OCI-LY3 (cell line): ENCODE measurements around the gene UBE3D.

Experiments used
- H2AFZ ChIP-seq: fragments of 200-600, 300-600 bp; shearing (Covaris generic); 2 replicates; pipeline ENCODE4 v1.6.0; 2014; ENCODE audit warnings: antibody characterized with exemption, low read depth, low read length
- H3K27ac ChIP-seq: fragments of 200-600, 300-600 bp; sonication (generic); 2 replicates; pipeline ENCODE4 v1.5.1; 2014; ENCODE audit warnings: mild to moderate bottlenecking, low read length, moderate library complexity, mixed read lengths
- H3K27me3 ChIP-seq: fragments of 200-600, 300-600 bp; sonication (generic); 2 replicates; pipeline ENCODE4 v1.6.1; 2014; ENCODE audit warnings: low read depth, low read length, mixed read lengths
- H3K36me3 ChIP-seq: fragments of 200-600, 300-600 bp; sonication (generic); replicated peaks from 2 replicates; pipeline ENCODE3; 2014; ENCODE audit warnings: low read depth, low read length, mixed read lengths
- H3K4me1 ChIP-seq: fragments of 300-600, 200-600 bp; sonication (generic); 2 replicates; pipeline ENCODE4 v1.6.1; 2014; ENCODE audit warnings: low read length, mixed read lengths
- H3K4me2 ChIP-seq: fragments of 200-600, 300-600 bp; sonication (generic); 2 replicates; pipeline ENCODE4 v1.6.1; 2014; ENCODE audit warnings: low read length, mixed read lengths
- H3K4me3 ChIP-seq: fragments of 300-600, 200-600 bp; sonication (generic); 2 replicates; pipeline ENCODE4 v1.5.1; 2014; ENCODE audit warnings: antibody characterized with exemption, mild to moderate bottlenecking, low read length, moderate library complexity
- H3K79me2 ChIP-seq: fragments of 300-600, 200-600 bp; shearing (Covaris generic); 2 replicates; pipeline ENCODE4 v1.6.1; 2014; ENCODE audit warnings: mild to moderate bottlenecking, low read length, mixed read lengths
- H3K9ac ChIP-seq: fragments of 300-600, 200-600 bp; shearing (Covaris generic); 2 replicates; pipeline ENCODE4 v1.6.0; 2014; ENCODE audit warnings: mild to moderate bottlenecking, low read length, moderate library complexity
- H3K9me3 ChIP-seq: fragments of 200-600, 300-600 bp; shearing (Covaris generic); 2 replicates; pipeline ENCODE4 v1.6.1; 2014; ENCODE audit warnings: low read length, mixed read lengths; ENCODE audit not compliant: insufficient read depth
- H4K20me1 ChIP-seq: fragments of 200-600, 300-600 bp; sonication (generic); 2 replicates; pipeline ENCODE4 v1.6.1; 2016; ENCODE audit warnings: low read length, mixed read lengths; ENCODE audit not compliant: insufficient read depth
- EZH2phosphoT487 ChIP-seq: fragments of 200-600 bp; shearing (Covaris generic); IDR thresholded peaks from 2 replicates; pipeline ENCODE4 v1.6.1; 2018; ENCODE audit warnings: antibody characterized with exemption, mixed run types, low read depth
- TF ChIP-seq, protein P1 (sequence below): fragments of 200-600, 300-600 bp; sonication (generic); IDR thresholded peaks from 2 replicates; pipeline ENCODE4 v1.5.1; 2014; ENCODE audit warnings: antibody characterized with exemption, low read length, low read depth

Gene UBE3D

DNA sequence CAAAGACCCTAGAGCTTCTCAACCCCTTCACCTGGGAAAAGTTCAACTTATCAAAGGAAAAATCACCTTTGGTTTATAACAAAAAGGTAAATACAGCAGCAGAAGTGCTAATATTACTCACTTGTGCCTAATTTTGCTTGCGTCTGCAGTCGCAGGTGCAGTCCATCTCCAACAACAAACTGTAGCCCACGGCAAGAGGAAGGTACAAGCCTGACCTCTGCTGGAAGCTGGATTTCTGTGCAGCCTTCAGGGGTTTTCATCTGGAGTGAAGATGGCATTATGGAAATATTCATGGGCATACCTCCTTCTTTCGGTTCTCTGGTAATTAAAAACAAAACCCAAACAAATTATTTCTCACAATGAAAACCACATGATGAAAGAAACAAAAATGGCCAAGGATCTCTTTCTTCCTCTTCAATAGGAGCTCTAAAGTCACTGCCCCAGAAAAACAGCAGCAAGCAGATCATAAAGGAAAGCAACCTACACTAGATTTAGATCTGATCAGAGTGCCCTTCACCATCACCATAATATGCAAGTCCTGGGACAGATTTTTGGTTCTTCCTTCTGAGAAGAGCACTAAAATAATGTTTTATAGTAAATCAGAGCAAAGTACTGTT, 7.8 kb downstream of the UBE3D start:
- peaks cover 15% of the 10 kb centered on the region for H3K79me2 ChIP-seq
- H3K36me3 ChIP-seq, result peaks cover 24% of the 10 kb centered on the region

DNA sequence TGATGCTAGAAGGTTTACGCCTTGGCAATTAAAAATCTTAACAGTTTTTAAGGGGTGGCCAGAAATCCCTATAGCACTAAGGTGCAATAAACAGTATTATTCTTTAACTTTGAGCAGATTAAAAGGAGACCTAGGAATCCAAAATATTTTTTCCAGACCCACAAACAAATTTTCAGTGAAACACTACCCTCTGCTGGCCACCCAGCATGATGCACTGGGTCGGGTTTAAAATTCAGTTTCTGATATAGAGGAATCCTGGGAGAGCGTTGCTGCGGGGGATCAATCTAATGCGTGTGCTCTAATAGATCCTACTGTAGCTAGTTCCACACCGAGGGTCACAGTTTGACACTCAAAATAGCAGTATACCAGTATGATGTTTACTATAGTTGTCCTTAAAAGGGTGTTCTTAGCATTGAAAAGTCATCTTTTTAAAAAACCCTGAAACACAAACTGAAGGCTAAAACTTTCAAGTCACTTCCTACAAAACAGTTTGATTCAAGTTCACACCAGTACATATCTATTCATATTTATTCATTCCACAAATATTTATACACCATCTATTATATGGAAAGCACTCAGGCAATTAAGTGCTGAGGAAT, 10.2 kb downstream of the UBE3D start:
- Histone ChIP-seq H3K4me2 (no peak overlapping the region), H3K4me3 (no peak overlapping the region), H3K4me1 (peaks cover 8% of the 10 kb centered on the region), H2AFZ (no peak overlapping the region), H4K20me1 (0 out of 2 replicates have a peak, but pooled peaks cover 5% of the 10 kb centered on the region), H3K36me3 (peaks cover 37% of the 10 kb centered on the region), H3K9ac (no peak overlapping the region), H3K79me2 (peaks cover 15% of the 10 kb centered on the region), H3K27ac (no peak overlapping the region), H3K27me3 (no peaks in the 10 kb centered on the region), H3K9me3 (no peaks in the 10 kb centered on the region)
- TF ChIP-seq, protein P1, sequence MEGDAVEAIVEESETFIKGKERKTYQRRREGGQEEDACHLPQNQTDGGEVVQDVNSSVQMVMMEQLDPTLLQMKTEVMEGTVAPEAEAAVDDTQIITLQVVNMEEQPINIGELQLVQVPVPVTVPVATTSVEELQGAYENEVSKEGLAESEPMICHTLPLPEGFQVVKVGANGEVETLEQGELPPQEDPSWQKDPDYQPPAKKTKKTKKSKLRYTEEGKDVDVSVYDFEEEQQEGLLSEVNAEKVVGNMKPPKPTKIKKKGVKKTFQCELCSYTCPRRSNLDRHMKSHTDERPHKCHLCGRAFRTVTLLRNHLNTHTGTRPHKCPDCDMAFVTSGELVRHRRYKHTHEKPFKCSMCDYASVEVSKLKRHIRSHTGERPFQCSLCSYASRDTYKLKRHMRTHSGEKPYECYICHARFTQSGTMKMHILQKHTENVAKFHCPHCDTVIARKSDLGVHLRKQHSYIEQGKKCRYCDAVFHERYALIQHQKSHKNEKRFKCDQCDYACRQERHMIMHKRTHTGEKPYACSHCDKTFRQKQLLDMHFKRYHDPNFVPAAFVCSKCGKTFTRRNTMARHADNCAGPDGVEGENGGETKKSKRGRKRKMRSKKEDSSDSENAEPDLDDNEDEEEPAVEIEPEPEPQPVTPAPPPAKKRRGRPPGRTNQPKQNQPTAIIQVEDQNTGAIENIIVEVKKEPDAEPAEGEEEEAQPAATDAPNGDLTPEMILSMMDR, result peak; percentile 92
- TF ChIP-seq EZH2phosphoT487, result no peak

More for the DNA sequence above, 7.8 kb downstream of the UBE3D start:
- H3K27me3 ChIP-seq, result no peaks in the 10 kb centered on the region
- no peak overlapping the region for H2AFZ ChIP-seq
- peaks cover 15% of the 10 kb centered on the region for H3K4me1 ChIP-seq
- no peak overlapping the region for H3K4me3 ChIP-seq
- no peak overlapping the region for H3K9ac ChIP-seq
- H3K27ac ChIP-seq, result no peak overlapping the region
- TF ChIP-seq EZH2phosphoT487, result no peak
- TF ChIP-seq, protein P1, result peak; percentile 85
- no peak overlapping the region; the same call in 1 of the 2 replicates for H3K4me2 ChIP-seq
- H3K9me3 ChIP-seq, result no peaks in the 10 kb centered on the region
- H4K20me1 ChIP-seq, result peaks cover 6% of the 10 kb centered on the region; the same call in 1 of the 2 replicates

DNA sequence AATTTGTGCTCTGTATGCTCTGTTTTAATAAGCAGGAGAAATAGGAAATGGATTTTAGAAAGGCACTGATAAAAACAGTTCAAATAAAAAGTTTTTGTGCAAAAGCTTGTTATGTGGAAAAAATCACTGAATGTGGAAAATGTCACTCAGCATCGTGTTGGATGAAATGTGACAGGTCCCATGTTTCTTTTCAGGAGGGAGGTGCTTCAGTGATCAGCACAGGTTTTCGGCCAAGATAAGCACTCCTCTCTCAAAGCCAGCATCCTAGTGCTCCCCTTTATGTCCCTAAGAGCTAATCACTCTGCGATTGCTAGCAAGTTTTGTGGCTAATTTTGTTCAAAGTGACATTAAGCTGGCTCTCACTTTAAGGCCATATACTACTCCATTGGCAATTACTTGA, 12.0 kb downstream of the UBE3D start:
- Histone ChIP-seq H3K4me1 (peaks cover 8% of the 10 kb centered on the region), H2AFZ (no peak overlapping the region), H4K20me1 (0 out of 2 replicates have a peak, but pooled peaks cover 3% of the 10 kb centered on the region), H3K27me3 (no peaks in the 10 kb centered on the region), H3K79me2 (0 out of 2 replicates have a peak, but pooled peaks cover 4% of the 10 kb centered on the region), H3K27ac (no peak overlapping the region), H3K9me3 (no peaks in the 10 kb centered on the region), H3K9ac (no peak overlapping the region), H3K4me2 (no peak overlapping the region), H3K4me3 (no peak overlapping the region), H3K36me3 (peaks cover 37% of the 10 kb centered on the region)
- TF ChIP-seq, protein P1, result no peak
- no peak for TF ChIP-seq EZH2phosphoT487

DNA sequence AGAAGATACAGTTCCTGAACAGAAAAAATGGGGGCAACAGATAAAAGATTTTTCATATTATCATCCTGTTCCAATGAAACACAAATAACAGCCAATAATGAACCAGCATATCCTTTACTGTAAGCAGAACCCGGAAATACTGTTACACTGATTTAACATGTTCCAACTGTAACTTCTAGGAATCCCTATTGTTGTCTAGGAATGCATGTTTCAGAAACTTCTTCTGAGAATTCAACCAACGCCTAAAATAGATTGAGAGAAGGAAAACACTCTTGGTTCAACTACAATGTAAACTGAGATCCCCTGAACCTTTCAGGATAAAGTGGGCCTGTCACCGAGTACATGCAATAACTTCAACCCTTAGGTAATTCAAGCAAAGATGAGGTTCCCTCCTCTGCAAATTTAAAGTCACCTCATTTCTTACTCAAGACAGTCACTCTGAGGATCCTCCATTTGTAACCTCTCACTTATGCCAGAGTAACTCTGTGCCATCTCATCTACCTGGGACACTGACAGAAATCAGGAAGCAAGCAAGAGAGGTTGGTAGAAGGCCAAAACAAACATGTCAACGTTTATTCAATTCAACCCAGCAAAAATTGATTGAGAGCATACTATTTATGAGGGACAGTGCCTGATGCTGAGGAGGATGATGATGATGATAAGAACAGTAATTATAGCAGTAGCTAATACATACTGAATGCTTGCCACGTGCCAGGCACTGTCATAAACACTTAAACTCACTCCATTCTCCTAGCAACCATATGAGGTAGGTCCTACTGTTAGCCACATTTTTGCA, 14.1 kb downstream of the UBE3D start:
- peaks cover 27% of the 10 kb centered on the region for H3K36me3 ChIP-seq
- no peaks in the 10 kb centered on the region for H3K4me1 ChIP-seq
- no peak overlapping the region for H3K9ac ChIP-seq
- H3K79me2 ChIP-seq, result no peaks in the 10 kb centered on the region
- H4K20me1 ChIP-seq, result no peaks in the 10 kb centered on the region
- H3K4me3 ChIP-seq, result no peak overlapping the region
- no peak overlapping the region for H3K4me2 ChIP-seq
- H3K27me3 ChIP-seq, result no peaks in the 10 kb centered on the region
- H3K9me3 ChIP-seq, result no peaks in the 10 kb centered on the region
- TF ChIP-seq, protein P1, result no peak
- TF ChIP-seq EZH2phosphoT487, result no peak
- H2AFZ ChIP-seq, result no peak overlapping the region
- H3K27ac ChIP-seq, result no peak overlapping the region
